ENCODE measurements around the gene CCL5.
"Not testable (repeated sequence)": the region's sequence is repeated elsewhere in the genome, so short reads cannot be mapped to it uniquely, and the experiment has no call there.

Gene CCL5

GRCh38 chr17:35906191-35906925 is 26.2 kb upstream of the CCL5 start:
- H3K4me3 Mint-ChIP-seq, result no peak overlapping the region
- no peaks in the 10 kb centered on the region for H3K9me3 Mint-ChIP-seq
- H3K4me1 Mint-ChIP-seq, result no peaks in the 10 kb centered on the region
- no peaks in the 10 kb centered on the region for H3K27me3 Mint-ChIP-seq
- no peak overlapping the region for H3K27ac Mint-ChIP-seq
- H3K36me3 Mint-ChIP-seq, result no peaks in the 10 kb centered on the region

GRCh38 chr17:35903451-35903850 is 23.3 kb upstream of the CCL5 start:
- no peaks in the 10 kb centered on the region for H3K36me3 Mint-ChIP-seq
- H3K27ac Mint-ChIP-seq, result no peak overlapping the region
- peaks cover 9% of the 10 kb centered on the region for H3K4me1 Mint-ChIP-seq
- H3K9me3 Mint-ChIP-seq, result no peaks in the 10 kb centered on the region
- peaks cover 3% of the 10 kb centered on the region for H3K27me3 Mint-ChIP-seq
- no peak overlapping the region for H3K4me3 Mint-ChIP-seq

GRCh38 chr17:35901631-35902175 is 21.5 kb upstream of the CCL5 start:
- Mint-ChIP-seq H3K9me3 (no peaks in the 10 kb centered on the region), H3K27me3 (peaks cover 3% of the 10 kb centered on the region), H3K27ac (no peak overlapping the region), H3K36me3 (no peaks in the 10 kb centered on the region), H3K4me1 (peaks cover 14% of the 10 kb centered on the region), H3K4me3 (no peak overlapping the region)

- peaks cover 3% of the 10 kb centered on the region for H3K27me3 Mint-ChIP-seq
- H3K4me3 Mint-ChIP-seq, result peak overlapping the region; percentile 27
- H3K9me3 Mint-ChIP-seq, result no peaks in the 10 kb centered on the region
- H3K4me1 Mint-ChIP-seq, result peaks cover 14% of the 10 kb centered on the region
- H3K27ac Mint-ChIP-seq, result peak overlapping the region; percentile 38
- no peaks in the 10 kb centered on the region for H3K36me3 Mint-ChIP-seq
These were observed 20.7 kb upstream of the CCL5 start for GRCh38 chr17:35900708-35901480.

GRCh38 chr17:35900280-35900679 is 20.1 kb upstream of the CCL5 start:
- Mint-ChIP-seq H3K36me3 (no peaks in the 10 kb centered on the region), H3K27me3 (peaks cover 3% of the 10 kb centered on the region), H3K4me3 (no peak overlapping the region), H3K27ac (no peak overlapping the region), H3K9me3 (no peaks in the 10 kb centered on the region), H3K4me1 (peaks cover 14% of the 10 kb centered on the region)

- Mint-ChIP-seq H3K36me3 (no peaks in the 10 kb centered on the region), H3K9me3 (no peaks in the 10 kb centered on the region), H3K27ac (peak overlapping the region; percentile 30), H3K4me3 (peak overlapping the region; percentile 39), H3K27me3 (peaks cover 3% of the 10 kb centered on the region), H3K4me1 (peaks cover 14% of the 10 kb centered on the region)
These were observed 18.3 kb upstream of the CCL5 start for GRCh38 chr17:35898283-35899070.

- not testable (repeated sequence) for H3K9me3 Mint-ChIP-seq, H3K36me3 Mint-ChIP-seq, H3K27ac Mint-ChIP-seq, H3K4me3 Mint-ChIP-seq, H3K27me3 Mint-ChIP-seq
- H3K4me1 Mint-ChIP-seq, result peaks cover 14% of the 10 kb centered on the region
These were observed 17.6 kb upstream of the CCL5 start for GRCh38 chr17:35897772-35898171.

GRCh38 chr17:35895636-35896587 is 15.8 kb upstream of the CCL5 start:
- Mint-ChIP-seq H3K9me3 (no peaks in the 10 kb centered on the region), H3K27ac (no peak overlapping the region)

GRCh38 chr17:35894206-35894605 is 14.0 kb upstream of the CCL5 start:
- Mint-ChIP-seq H3K36me3 (no peaks in the 10 kb centered on the region), H3K4me3 (no peak overlapping the region), H3K27ac (no peak overlapping the region), H3K27me3 (no peaks in the 10 kb centered on the region), H3K9me3 (no peaks in the 10 kb centered on the region), H3K4me1 (peaks cover 16% of the 10 kb centered on the region)

More at GRCh38 chr17:35895636-35896587, 15.8 kb upstream of the CCL5 start:
- Mint-ChIP-seq H3K4me3 (no peak overlapping the region), H3K27me3 (peaks cover 3% of the 10 kb centered on the region), H3K4me1 (peaks cover 20% of the 10 kb centered on the region), H3K36me3 (no peaks in the 10 kb centered on the region)

- no peak overlapping the region for H3K4me3 Mint-ChIP-seq
These were observed 13.6 kb upstream of the CCL5 start for GRCh38 chr17:35893751-35894150.

GRCh38 chr17:35892091-35893035 is 12.2 kb upstream of the CCL5 start:
- Mint-ChIP-seq H3K36me3 (no peaks in the 10 kb centered on the region), H3K4me3 (no peak overlapping the region), H3K9me3 (no peaks in the 10 kb centered on the region), H3K4me1 (peaks cover 6% of the 10 kb centered on the region), H3K27ac (no peak overlapping the region), H3K27me3 (no peaks in the 10 kb centered on the region)

More at GRCh38 chr17:35893751-35894150, 13.6 kb upstream of the CCL5 start:
- H3K4me1 Mint-ChIP-seq, result peaks cover 14% of the 10 kb centered on the region
- H3K9me3 Mint-ChIP-seq, result no peaks in the 10 kb centered on the region
- H3K27ac Mint-ChIP-seq, result no peak overlapping the region
- no peaks in the 10 kb centered on the region for H3K27me3 Mint-ChIP-seq
- H3K36me3 Mint-ChIP-seq, result no peaks in the 10 kb centered on the region

- Mint-ChIP-seq H3K9me3 (no peaks in the 10 kb centered on the region), H3K27me3 (no peaks in the 10 kb centered on the region), H3K27ac (no peak overlapping the region), H3K36me3 (no peaks in the 10 kb centered on the region), H3K4me1 (peaks cover 6% of the 10 kb centered on the region), H3K4me3 (no peak overlapping the region)
These were observed 11.1 kb upstream of the CCL5 start for GRCh38 chr17:35891269-35891668.

GRCh38 chr17:35890774-35891155 is 10.6 kb upstream of the CCL5 start:
- no peak overlapping the region for H3K4me3 Mint-ChIP-seq
- H3K9me3 Mint-ChIP-seq, result no peaks in the 10 kb centered on the region
- no peaks in the 10 kb centered on the region for H3K27me3 Mint-ChIP-seq
- peaks cover 6% of the 10 kb centered on the region for H3K4me1 Mint-ChIP-seq
- peak overlapping the region; percentile 71 for H3K27ac Mint-ChIP-seq
- no peaks in the 10 kb centered on the region for H3K36me3 Mint-ChIP-seq
